ENCODE data around the gene CCDC17. TPM values are rescaled to one million over a fixed set of nuclear protein-coding genes. Genes with fewer than 3 reads are reported as not detected.

CCDC17 gene
- total RNA-seq, 1 donor from 2014 or later = 3.8 TPM

- H2AFZ ChIP-seq (ENCODE audit: low read depth, low read length) = no peak overlapping the region
- DNase-seq (ENCODE audit: low read depth) = no peak
- peaks cover 6% of the 10 kb centered on the region for H3K4me1 Mint-ChIP-seq (ENCODE audit: low read depth, unreplicated experiment)
- no peaks in the 10 kb centered on the region for H3K27me3 Mint-ChIP-seq (ENCODE audit: low read depth, unreplicated experiment)
- peaks cover 41% of the 10 kb centered on the region for H3K36me3 ChIP-seq (ENCODE audit: insufficient read depth, low read length)
- no peaks in the 10 kb centered on the region for H3K79me2 ChIP-seq (ENCODE audit: insufficient read depth, low read length)
- no peak overlapping the region for H3K27ac Mint-ChIP-seq (ENCODE audit: unreplicated experiment)
- no peaks in the 10 kb centered on the region for H3K4me1 ChIP-seq (ENCODE audit: insufficient read depth, low read length)
- no peak for TF ChIP-seq CTCF (IDR thresholded peaks at IDR 0.05; ENCODE audit: insufficient read depth, low read depth, low read length)
- TF ChIP-seq EZH2 (IDR thresholded peaks at IDR 0.05; ENCODE audit: insufficient read depth, low read length) = no peak
- no peak for FAIRE-seq
- no peaks in the 10 kb centered on the region for H3K9me3 ChIP-seq (ENCODE audit: insufficient read depth, low read depth, low read length)
- H3K9ac ChIP-seq (ENCODE audit: low read length) = no peak overlapping the region
- H3K4me2 ChIP-seq (ENCODE audit: low read length) = no peak overlapping the region
- peaks cover 6% of the 10 kb centered on the region for H3K36me3 Mint-ChIP-seq (ENCODE audit: low read depth, unreplicated experiment)
- H3K4me3 ChIP-seq (ENCODE audit: insufficient read depth, low read depth, low read length) = no peak overlapping the region
- H3K4me3 Mint-ChIP-seq (ENCODE audit: unreplicated experiment) = no peak overlapping the region
- no peaks in the 10 kb centered on the region for H3K27me3 ChIP-seq (ENCODE audit: insufficient read depth, low read length)
- H3K27ac ChIP-seq (ENCODE audit: low read depth, low read length) = no peak overlapping the region
- no peaks in the 10 kb centered on the region for H3K9me3 Mint-ChIP-seq (ENCODE audit: unreplicated experiment)
- H4K20me1 ChIP-seq (ENCODE audit: insufficient read depth, low read length) = peaks cover 26% of the 10 kb centered on the region
Observed at GRCh38 chr1:45570631-45571030, 53.2 kb downstream of the CCDC17 start.

Other genes starting within 250 kb of the CCDC17 start
- gene TESK2, start 132.9 kb downstream of the CCDC17 start, total RNA-seq = 1.7 and 2.0 TPM in 2 replicates
- 3.0 and 3.5 TPM in 2 replicates for gene CCDC163, start 124.0 kb downstream of the CCDC17 start, total RNA-seq
- gene MMACHC, start 123.8 kb downstream of the CCDC17 start, total RNA-seq = 5.4 and 6.2 TPM in 2 replicates
- 861 and 986 TPM in 2 replicates for gene PRDX1, start 102.2 kb downstream of the CCDC17 start, total RNA-seq
- gene AKR1A1, start 73.2 kb downstream of the CCDC17 start, total RNA-seq = 118 and 129 TPM in 2 replicates
- 46.2 and 55.9 TPM in 2 replicates for gene NASP, start 40.0 kb downstream of the CCDC17 start, total RNA-seq
- gene GPBP1L1, start 62.5 kb upstream of the CCDC17 start, total RNA-seq = 116 TPM in 2 replicates
- gene TMEM69, start 64.1 kb upstream of the CCDC17 start, total RNA-seq = 23.3 and 26.2 TPM in 2 replicates
- gene IPP, start 126.6 kb upstream of the CCDC17 start, total RNA-seq = 13.3 and 18.2 TPM in 2 replicates
- 41.0 and 41.6 TPM in 2 replicates for gene MAST2, start 179.6 kb upstream of the CCDC17 start, total RNA-seq

Measured in astrocyte (in vitro differentiated cells and primary cell).